GM10248 (cell line): ENCODE data around the gene CNGA2.
"Not testable (repeated sequence)": the region's sequence is repeated elsewhere in the genome, so short reads cannot be mapped to it uniquely, and the experiment has no call there.

Source experiments
- CTCF ChIA-PET: fragments of 300-600 bp; sonication (Branson Sonifier 250); formaldehyde crosslinking; extraction: SDS; loops from one replicate; lab custom pipeline; 2021; ENCODE audit warnings: antibody characterized with exemption; lab: Yijun Ruan, JAX
- POLR2A ChIA-PET: fragments of 350-650 bp; sonication (Branson Sonifier 250); formaldehyde crosslinking; extraction: SDS; loops from one replicate; lab custom pipeline; 2020; ENCODE audit warnings: antibody characterized with exemption; lab: Yijun Ruan, JAX
- DNase-seq: peaks from one replicate; pipeline ENCODE4 v3.0.0; 2012; ENCODE audit errors: extremely low spot score
- TF ChIP-seq, protein P1 (sequence below): IDR thresholded peaks from 2 replicates; pipeline ENCODE4 v1.5.1; 2012; ENCODE audit warnings: mild to moderate bottlenecking, low read depth; ENCODE audit errors: extremely low read depth, missing control alignments, control extremely low read depth

Gene CNGA2

DNA sequence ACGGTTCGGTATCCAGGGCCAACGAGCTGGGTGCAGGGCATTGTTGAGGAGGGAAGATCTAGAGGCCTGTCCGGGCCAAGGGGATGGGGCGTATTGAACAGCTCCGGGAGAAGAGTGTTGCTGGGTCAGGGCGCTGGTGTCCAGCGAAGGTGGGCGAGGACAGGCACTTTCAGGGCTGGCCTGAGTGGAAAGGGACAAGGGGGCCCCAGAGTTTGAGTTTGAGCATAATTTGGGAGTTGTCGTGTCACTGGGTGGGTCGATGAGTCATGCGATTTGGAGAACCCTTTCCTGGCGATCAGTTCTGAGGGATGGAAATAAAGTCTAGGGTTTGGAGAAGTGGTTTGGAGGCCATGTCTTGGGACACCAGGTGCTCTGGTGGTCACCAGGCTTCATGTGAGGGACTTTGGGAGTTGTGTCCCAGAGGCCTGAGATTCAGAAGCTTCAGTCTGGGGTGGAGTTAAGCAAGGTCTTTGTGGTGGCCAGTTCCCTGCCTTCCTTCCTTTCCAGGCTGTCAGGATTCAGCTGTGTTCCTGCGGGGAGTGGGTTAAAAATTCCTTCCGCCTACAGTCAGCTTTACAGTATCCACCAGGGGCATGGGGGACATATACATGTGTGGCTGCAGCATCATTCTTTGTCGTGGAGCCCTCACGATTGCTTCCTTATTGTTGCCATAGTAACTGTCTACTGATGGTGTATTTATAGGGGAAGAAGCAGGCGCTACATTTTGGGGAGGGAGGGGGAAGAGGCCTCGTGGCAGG lies 38.8 kb upstream of the CNGA2 start:
- CTCF ChIA-PET = interaction anchor here (0.8 kb wide), 1 partner anchor 19 kb away, joined by 3 read pairs; no protein-coding TSS in a partner anchor
- POLR2A ChIA-PET = no interaction called here

DNA sequence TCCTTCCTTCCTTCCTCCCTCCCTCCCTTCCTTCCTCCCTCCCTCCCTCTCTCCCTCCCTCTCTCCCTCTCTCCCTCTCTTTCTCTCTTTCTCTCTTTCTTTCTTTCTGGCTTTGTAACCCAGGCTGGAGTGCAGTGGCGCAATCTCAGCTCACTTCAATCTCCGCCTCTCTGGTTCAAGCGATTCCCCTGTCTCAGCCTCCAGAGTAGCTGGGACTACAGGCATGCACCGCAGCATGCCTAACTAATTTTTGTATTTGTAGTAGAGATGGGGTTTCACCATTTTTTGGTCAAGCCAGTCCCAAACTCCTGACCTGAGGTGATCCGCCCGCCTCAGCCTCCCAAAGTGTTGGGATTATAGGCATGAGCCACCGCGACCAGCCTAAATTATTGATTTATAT lies 37.5 kb upstream of the CNGA2 start:
- POLR2A ChIA-PET, DNase-seq, CTCF ChIA-PET: not testable (repeated sequence)

More for the DNA sequence above, 38.8 kb upstream of the CNGA2 start:
- no peak for DNase-seq
- TF ChIP-seq, protein P1, sequence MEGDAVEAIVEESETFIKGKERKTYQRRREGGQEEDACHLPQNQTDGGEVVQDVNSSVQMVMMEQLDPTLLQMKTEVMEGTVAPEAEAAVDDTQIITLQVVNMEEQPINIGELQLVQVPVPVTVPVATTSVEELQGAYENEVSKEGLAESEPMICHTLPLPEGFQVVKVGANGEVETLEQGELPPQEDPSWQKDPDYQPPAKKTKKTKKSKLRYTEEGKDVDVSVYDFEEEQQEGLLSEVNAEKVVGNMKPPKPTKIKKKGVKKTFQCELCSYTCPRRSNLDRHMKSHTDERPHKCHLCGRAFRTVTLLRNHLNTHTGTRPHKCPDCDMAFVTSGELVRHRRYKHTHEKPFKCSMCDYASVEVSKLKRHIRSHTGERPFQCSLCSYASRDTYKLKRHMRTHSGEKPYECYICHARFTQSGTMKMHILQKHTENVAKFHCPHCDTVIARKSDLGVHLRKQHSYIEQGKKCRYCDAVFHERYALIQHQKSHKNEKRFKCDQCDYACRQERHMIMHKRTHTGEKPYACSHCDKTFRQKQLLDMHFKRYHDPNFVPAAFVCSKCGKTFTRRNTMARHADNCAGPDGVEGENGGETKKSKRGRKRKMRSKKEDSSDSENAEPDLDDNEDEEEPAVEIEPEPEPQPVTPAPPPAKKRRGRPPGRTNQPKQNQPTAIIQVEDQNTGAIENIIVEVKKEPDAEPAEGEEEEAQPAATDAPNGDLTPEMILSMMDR = no peak

DNA sequence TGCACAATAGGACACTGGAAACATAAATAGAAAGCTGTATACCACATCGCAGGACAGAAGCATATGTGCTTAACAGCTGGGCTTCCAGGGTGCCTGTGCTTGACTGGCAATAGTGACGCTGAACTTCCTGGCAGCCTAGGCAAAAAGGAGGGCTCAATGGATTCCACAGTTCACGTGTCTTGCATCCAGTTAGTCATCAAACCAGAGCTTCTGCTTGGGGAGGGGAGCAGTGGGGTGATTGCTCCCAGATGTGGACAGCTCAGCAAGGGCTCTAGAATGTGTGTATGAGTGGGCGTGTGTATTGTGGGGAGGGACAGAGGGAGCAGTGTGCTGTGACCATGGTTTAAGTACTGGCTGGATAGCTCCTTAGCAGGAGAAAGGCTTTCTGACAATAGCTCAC lies 37.0 kb upstream of the CNGA2 start:
- CTCF ChIA-PET = no interaction called here
- DNase-seq = no peak
- POLR2A ChIA-PET = no interaction called here
- TF ChIP-seq, protein P1 = no peak

DNA sequence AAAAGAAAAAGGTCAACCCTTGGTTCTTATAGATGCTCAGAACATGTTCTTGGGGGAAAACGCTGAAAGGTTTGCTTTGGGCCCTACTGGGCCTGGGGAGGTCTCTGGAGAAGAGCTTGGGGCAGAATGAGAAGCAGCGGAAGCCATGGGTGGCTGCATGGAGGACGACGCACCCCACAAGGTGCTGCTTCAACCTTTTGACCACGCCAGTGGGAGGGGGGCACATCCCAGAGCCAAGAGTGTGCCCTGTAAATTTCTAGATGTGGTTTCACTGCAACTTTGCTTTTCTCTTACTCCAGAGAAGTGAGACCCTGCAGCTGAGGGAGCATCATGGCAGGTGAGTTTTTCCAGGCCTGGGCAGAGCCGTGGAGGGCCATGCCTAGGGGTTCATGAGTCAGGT lies 36.1 kb upstream of the CNGA2 start:
- POLR2A ChIA-PET = no interaction called here
- TF ChIP-seq, protein P1 = no peak
- DNase-seq = no peak
- CTCF ChIA-PET = no interaction called here

DNA sequence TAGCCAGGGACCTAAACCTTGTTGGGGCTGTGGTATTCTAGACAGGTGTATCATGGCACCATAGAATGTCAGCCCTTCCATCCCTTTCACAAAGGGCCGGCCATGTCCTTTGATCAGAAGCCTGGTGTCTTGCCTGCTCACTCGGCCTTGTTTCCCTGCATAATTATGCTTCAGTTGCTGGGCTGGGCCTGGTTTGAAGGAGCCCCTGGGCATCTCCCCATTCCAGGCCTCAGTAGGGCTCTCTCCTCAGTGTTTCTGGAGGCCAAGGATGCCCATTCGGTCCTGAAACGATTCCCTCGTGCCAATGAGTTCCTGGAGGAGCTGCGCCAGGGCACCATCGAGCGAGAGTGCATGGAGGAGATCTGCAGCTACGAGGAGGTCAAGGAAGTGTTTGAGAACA lies 34.8 kb upstream of the CNGA2 start:
- ChIA-PET POLR2A (no interaction called here), CTCF (no interaction called here)
- TF ChIP-seq, protein P1 = no peak
- DNase-seq = no peak

DNA sequence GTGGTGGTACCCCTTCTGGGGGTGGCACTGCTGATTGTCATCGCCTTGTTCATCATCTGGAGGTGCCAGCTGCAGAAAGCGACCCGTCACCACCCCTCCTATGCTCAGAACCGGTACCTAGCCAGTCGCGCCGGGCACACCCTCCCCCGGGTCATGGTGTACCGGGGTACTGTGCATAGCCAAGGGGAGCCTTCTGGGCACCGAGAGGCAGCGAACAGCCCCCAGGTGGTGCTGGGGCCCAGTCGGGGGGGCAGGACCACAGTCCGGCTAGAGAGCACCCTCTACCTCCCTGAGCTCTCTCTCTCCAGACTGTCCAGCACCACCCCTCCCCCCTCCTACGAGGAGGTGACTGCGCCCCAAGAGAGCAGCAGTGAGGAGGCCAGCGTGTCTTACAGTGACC lies 34.0 kb upstream of the CNGA2 start:
- no peak for DNase-seq
- TF ChIP-seq, protein P1 = no peak
- POLR2A ChIA-PET = no interaction called here
- CTCF ChIA-PET = no interaction called here

DNA sequence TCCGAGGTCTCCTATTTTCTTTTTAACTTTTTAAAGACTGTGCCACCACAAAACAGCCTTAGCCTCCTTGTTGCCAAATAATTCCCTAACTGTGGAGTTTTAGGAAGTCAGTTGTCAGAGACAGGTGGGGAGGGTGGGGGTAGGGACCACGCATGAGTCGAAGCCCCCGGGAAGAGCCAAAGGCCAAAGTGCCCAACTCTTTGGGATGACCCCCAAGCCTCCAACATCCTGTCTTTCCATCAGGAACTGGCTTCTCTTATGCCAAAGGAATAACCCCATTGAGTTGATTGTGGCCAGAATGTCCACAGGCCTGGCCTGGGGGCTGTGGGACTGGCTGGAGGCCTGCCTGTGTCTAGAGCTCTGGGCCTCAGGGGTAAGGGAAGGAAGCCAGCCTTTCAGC lies 33.5 kb upstream of the CNGA2 start:
- ChIA-PET POLR2A (no interaction called here), CTCF (no interaction called here)
- TF ChIP-seq, protein P1 = no peak
- no peak for DNase-seq
